ENCODE data around the gene NUB1. TPM values are rescaled to one million over a fixed set of nuclear protein-coding genes. Genes with fewer than 3 reads are reported as not detected.

The NUB1 gene
- total RNA-seq, 1 donor from 2014 or later, result 53.5 TPM

- no peak overlapping the region for H3K4me3 Mint-ChIP-seq (ENCODE audit: low read depth)
- peaks cover 5% of the 10 kb centered on the region for H3K9me3 Mint-ChIP-seq (ENCODE audit: low read depth)
- no peak overlapping the region for H3K27ac Mint-ChIP-seq
- H3K36me3 Mint-ChIP-seq (ENCODE audit: insufficient read depth), result peaks cover 18% of the 10 kb centered on the region
- no peaks in the 10 kb centered on the region for H3K27me3 Mint-ChIP-seq
- no peak for DNase-seq (ENCODE audit: low spot score, unreplicated experiment)
- H3K4me1 Mint-ChIP-seq (ENCODE audit: low read depth), result no peaks in the 10 kb centered on the region
- TF ChIP-seq, protein P1, sequence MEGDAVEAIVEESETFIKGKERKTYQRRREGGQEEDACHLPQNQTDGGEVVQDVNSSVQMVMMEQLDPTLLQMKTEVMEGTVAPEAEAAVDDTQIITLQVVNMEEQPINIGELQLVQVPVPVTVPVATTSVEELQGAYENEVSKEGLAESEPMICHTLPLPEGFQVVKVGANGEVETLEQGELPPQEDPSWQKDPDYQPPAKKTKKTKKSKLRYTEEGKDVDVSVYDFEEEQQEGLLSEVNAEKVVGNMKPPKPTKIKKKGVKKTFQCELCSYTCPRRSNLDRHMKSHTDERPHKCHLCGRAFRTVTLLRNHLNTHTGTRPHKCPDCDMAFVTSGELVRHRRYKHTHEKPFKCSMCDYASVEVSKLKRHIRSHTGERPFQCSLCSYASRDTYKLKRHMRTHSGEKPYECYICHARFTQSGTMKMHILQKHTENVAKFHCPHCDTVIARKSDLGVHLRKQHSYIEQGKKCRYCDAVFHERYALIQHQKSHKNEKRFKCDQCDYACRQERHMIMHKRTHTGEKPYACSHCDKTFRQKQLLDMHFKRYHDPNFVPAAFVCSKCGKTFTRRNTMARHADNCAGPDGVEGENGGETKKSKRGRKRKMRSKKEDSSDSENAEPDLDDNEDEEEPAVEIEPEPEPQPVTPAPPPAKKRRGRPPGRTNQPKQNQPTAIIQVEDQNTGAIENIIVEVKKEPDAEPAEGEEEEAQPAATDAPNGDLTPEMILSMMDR (IDR thresholded peaks at IDR 0.05; ENCODE audit: unreplicated experiment), result no peak
Measured at GRCh38 chr7:151395036-151395367, 53.4 kb downstream of the NUB1 start.

- Mint-ChIP-seq H3K27ac (no peak overlapping the region), H3K4me3 (ENCODE audit: low read depth) (no peak overlapping the region), H3K4me1 (ENCODE audit: low read depth) (no peaks in the 10 kb centered on the region), H3K9me3 (ENCODE audit: low read depth) (peaks cover 5% of the 10 kb centered on the region), H3K27me3 (no peaks in the 10 kb centered on the region), H3K36me3 (ENCODE audit: insufficient read depth) (peaks cover 15% of the 10 kb centered on the region)
- no peak for DNase-seq (ENCODE audit: low spot score, unreplicated experiment)
- TF ChIP-seq, protein P1 (IDR thresholded peaks at IDR 0.05; ENCODE audit: unreplicated experiment), result no peak
Measured at GRCh38 chr7:151396328-151396970, 54.8 kb downstream of the NUB1 start.

GRCh38 chr7:151397026-151397425 lies 55.4 kb downstream of the NUB1 start:
- peaks cover 15% of the 10 kb centered on the region for H3K36me3 Mint-ChIP-seq (ENCODE audit: insufficient read depth)
- no peak overlapping the region for H3K27ac Mint-ChIP-seq
- H3K4me3 Mint-ChIP-seq (ENCODE audit: low read depth), result no peak overlapping the region
- DNase-seq (ENCODE audit: low spot score, unreplicated experiment), result no peak
- no peaks in the 10 kb centered on the region for H3K4me1 Mint-ChIP-seq (ENCODE audit: low read depth)
- H3K27me3 Mint-ChIP-seq, result no peaks in the 10 kb centered on the region
- peaks cover 5% of the 10 kb centered on the region for H3K9me3 Mint-ChIP-seq (ENCODE audit: low read depth)
- TF ChIP-seq, protein P1 (IDR thresholded peaks at IDR 0.05; ENCODE audit: unreplicated experiment), result no peak

DNA sequence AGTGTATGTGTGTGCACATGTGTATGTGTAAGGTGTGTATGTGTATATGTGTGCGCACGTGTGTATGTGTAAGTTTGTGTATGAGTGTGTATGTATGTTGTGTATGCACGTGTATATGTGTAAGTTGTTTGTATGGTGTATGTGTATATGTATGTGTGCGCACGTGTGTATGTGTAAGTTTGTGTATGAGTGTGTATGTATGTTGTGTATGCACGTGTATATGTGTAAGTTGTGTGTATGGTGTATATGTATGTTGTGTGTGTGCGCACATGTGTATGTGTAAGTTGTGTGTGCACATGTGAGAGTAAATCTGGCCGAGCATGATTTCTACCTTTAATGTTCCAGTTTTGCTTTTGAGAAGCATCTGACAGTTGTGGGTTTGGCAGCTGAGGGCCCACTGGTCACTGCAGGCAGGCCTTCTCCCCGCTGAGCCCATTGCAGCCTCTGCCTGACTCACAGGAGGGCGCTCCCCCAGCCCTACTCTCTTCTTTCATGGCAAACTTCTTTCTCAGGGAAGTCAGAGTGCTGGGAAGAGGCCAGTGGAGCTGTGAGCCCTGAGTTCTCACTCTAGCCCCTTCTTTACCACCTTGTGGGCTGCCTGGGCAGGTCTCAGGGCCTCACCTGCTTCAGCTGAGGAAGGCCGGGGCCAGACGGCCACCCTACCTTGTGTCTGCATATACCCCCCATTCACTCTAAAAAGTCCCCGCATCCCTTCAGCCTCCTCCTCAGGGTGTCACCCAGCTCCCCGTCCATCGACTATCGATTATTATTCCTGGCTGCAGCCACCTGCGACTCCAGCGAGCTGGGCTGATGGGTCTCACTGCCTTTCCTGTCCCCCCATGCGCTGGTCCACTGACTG lies 57.1 kb downstream of the NUB1 start:
- Mint-ChIP-seq H3K27ac (no peak overlapping the region), H3K27me3 (no peaks in the 10 kb centered on the region)

DNA sequence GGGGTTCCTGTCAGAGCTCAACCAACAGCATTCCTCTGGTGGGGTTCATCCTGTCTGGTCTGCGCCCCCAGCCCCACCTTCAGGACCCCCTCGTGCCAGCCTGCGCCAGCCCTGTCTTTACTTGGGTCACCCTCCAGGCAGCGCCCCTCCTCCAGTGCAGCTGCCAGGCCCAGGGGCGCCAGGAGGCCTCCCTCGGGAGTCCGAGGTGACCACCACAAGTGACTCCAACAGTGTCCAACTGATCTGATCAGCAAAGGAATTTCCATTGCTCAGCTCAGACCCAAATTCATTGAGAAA lies 57.6 kb downstream of the NUB1 start:
- Mint-ChIP-seq H3K36me3 (ENCODE audit: insufficient read depth) (peaks cover 15% of the 10 kb centered on the region), H3K27ac (no peak overlapping the region), H3K9me3 (ENCODE audit: low read depth) (peaks cover 5% of the 10 kb centered on the region), H3K4me1 (ENCODE audit: low read depth) (no peaks in the 10 kb centered on the region), H3K27me3 (no peaks in the 10 kb centered on the region), H3K4me3 (ENCODE audit: low read depth) (no peak overlapping the region)
- TF ChIP-seq, protein P1 (IDR thresholded peaks at IDR 0.05; ENCODE audit: unreplicated experiment), result no peak
- DNase-seq (ENCODE audit: low spot score, unreplicated experiment), result no peak

More for the DNA sequence above, 57.1 kb downstream of the NUB1 start:
- Mint-ChIP-seq H3K4me3 (ENCODE audit: low read depth) (no peak overlapping the region), H3K36me3 (ENCODE audit: insufficient read depth) (peaks cover 15% of the 10 kb centered on the region), H3K4me1 (ENCODE audit: low read depth) (no peaks in the 10 kb centered on the region), H3K9me3 (ENCODE audit: low read depth) (peaks cover 5% of the 10 kb centered on the region)
- TF ChIP-seq, protein P1 (IDR thresholded peaks at IDR 0.05; ENCODE audit: unreplicated experiment), result no peak
- DNase-seq (ENCODE audit: low spot score, unreplicated experiment), result no peak

All from progenitor cell of endocrine pancreas (in vitro differentiated cells).